ENCODE measurements around the gene KRTAP9-7.
"Not testable (repeated sequence)": the region's sequence is repeated elsewhere in the genome, so short reads cannot be mapped to it uniquely, and the experiment has no call there.

The KRTAP9-7 gene

GRCh38 chr17:41256291-41256685 lies 19.2 kb upstream of the KRTAP9-7 start:
- CTCF ChIA-PET: no interaction called here
- Mint-ChIP-seq H3K27me3 (peaks cover 14% of the 10 kb centered on the region), H3K36me3 (no peaks in the 10 kb centered on the region), H3K9me3 (no peaks in the 10 kb centered on the region), H3K4me3 (no peak overlapping the region), H3K4me1 (no peaks in the 10 kb centered on the region), H3K27ac (no peak overlapping the region)
- no peak for DNase-seq

- Mint-ChIP-seq H3K36me3 (no peaks in the 10 kb centered on the region), H3K4me3 (no peak overlapping the region), H3K4me1 (no peaks in the 10 kb centered on the region), H3K9me3 (no peaks in the 10 kb centered on the region), H3K27ac (no peak overlapping the region), H3K27me3 (peaks cover 17% of the 10 kb centered on the region)
- DNase-seq: no peak
- CTCF ChIA-PET: no interaction called here
Measured at GRCh38 chr17:41258406-41258805, 17.1 kb upstream of the KRTAP9-7 start.

GRCh38 chr17:41263212-41263611 lies 12.3 kb upstream of the KRTAP9-7 start:
- Mint-ChIP-seq H3K9me3 (no peaks in the 10 kb centered on the region), H3K4me3 (no peak overlapping the region), H3K4me1 (no peaks in the 10 kb centered on the region), H3K27ac (no peak overlapping the region), H3K36me3 (no peaks in the 10 kb centered on the region), H3K27me3 (peaks cover 21% of the 10 kb centered on the region)
- CTCF ChIA-PET: no interaction called here
- DNase-seq: no peak

DNA sequence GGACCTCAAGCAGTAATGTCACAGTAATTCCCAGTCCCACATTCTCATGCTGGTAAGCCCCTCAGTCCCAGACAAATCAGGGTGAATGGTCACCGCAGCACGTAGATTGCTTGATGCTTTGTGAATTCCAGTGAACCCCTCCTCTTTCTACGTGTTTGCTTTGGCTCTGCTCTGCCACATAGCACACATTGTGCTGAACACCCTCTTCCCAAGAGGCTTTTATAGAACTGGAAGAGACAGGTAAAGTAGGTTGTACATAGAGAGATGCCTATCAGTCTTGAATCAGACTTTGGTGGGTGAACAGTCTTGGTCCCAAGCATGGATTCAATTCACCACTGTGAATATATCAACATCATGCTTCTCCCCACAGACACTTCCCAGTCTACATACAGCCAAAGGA lies 10.9 kb upstream of the KRTAP9-7 start:
- Mint-ChIP-seq H3K27me3 (peaks cover 25% of the 10 kb centered on the region), H3K9me3 (no peaks in the 10 kb centered on the region), H3K36me3 (no peaks in the 10 kb centered on the region), H3K4me3 (no peak overlapping the region), H3K27ac (no peak overlapping the region), H3K4me1 (no peaks in the 10 kb centered on the region)
- CTCF ChIA-PET: no interaction called here
- no peak for DNase-seq

DNA sequence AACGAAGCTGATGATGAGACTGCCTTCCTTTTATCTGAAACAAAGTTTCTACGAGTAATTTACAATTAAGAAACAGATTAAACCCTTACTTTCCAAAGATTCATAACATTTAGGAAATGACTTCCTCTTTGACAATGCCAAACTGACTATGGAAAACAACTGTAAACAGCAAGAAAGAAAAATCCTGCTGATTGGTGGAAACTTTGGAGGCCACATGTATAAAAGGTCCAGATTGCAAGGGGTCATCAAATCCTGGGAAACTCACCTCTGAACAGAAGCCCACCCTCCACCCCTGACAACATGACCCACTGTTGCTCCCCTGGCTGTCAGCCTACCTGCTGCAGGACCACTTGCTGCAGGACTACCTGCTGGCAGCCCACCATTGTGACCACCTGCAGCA lies 10.4 kb upstream of the KRTAP9-7 start, which contains the start of gene KRTAP9-6:
KRTAP9-6 (plus strand) TSS at position 301 of the 400 bp plus-strand sequence; CDS start at position 301, 0 bp downstream.
- Mint-ChIP-seq H3K4me1 (no peaks in the 10 kb centered on the region), H3K36me3 (no peaks in the 10 kb centered on the region), H3K27me3 (peaks cover 25% of the 10 kb centered on the region), H3K27ac (no peak within 1 kb of the TSS), H3K9me3 (no peaks in the 10 kb centered on the region), H3K4me3 (no peak within 1 kb of the TSS)
- CTCF ChIA-PET: no interaction called here
- no peak for DNase-seq

- no peak overlapping the region for H3K27ac Mint-ChIP-seq
Measured at GRCh38 chr17:41267711-41268110, 7.8 kb upstream of the KRTAP9-7 start.

GRCh38 chr17:41271323-41271722 lies 4.2 kb upstream of the KRTAP9-7 start:
- H3K4me1 Mint-ChIP-seq, CTCF ChIA-PET, H3K9me3 Mint-ChIP-seq, DNase-seq, H3K36me3 Mint-ChIP-seq, H3K4me3 Mint-ChIP-seq: not testable (repeated sequence)
- Mint-ChIP-seq H3K27me3 (peaks cover 23% of the 10 kb centered on the region), H3K27ac (peak overlapping the region; percentile 45)

More at GRCh38 chr17:41267711-41268110, 7.8 kb upstream of the KRTAP9-7 start:
- Mint-ChIP-seq H3K4me1 (peaks cover 2% of the 10 kb centered on the region), H3K4me3 (no peak overlapping the region), H3K27me3 (peaks cover 27% of the 10 kb centered on the region), H3K36me3 (no peaks in the 10 kb centered on the region), H3K9me3 (no peaks in the 10 kb centered on the region)
- no peak for DNase-seq
- CTCF ChIA-PET: no interaction called here

DNA sequence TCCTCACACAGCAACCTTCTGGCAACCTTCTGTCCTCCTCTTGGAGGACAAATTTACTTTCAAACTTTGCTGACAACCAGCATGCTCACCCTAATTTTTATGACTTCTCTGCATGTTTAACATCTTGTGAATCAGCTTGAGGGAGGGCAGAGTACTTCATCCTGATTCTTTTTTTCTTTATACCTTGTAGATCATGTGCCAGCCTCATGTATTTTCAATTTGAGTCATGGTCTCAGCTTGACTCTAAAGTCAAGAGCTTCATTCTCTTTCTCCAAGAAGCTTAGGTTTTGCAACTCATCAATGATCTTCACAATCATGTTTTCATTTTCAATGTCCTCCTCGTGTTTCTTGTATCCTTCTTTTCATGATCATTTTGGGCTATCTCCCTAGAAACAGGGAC lies 3.6 kb upstream of the KRTAP9-7 start:
- peaks cover 24% of the 10 kb centered on the region for H3K27me3 Mint-ChIP-seq
- no peak for DNase-seq
- H3K4me3 Mint-ChIP-seq: no peak overlapping the region
- CTCF ChIA-PET: no interaction called here
- H3K4me1 Mint-ChIP-seq: peaks cover 2% of the 10 kb centered on the region
- H3K9me3 Mint-ChIP-seq: no peaks in the 10 kb centered on the region
- H3K36me3 Mint-ChIP-seq: no peaks in the 10 kb centered on the region
- no peak overlapping the region for H3K27ac Mint-ChIP-seq

GRCh38 chr17:41278176-41278955 lies 2.9 kb downstream of the KRTAP9-7 start:
- no peaks in the 10 kb centered on the region for H3K9me3 Mint-ChIP-seq
- no peak overlapping the region for H3K27ac Mint-ChIP-seq
- DNase-seq: no peak
- H3K4me1 Mint-ChIP-seq: no peaks in the 10 kb centered on the region
- H3K27me3 Mint-ChIP-seq: peaks cover 10% of the 10 kb centered on the region
- no peak overlapping the region for H3K4me3 Mint-ChIP-seq
- no peaks in the 10 kb centered on the region for H3K36me3 Mint-ChIP-seq
- CTCF ChIA-PET: no interaction called here

- Mint-ChIP-seq H3K27me3 (peaks cover 4% of the 10 kb centered on the region), H3K9me3 (no peaks in the 10 kb centered on the region), H3K27ac (no peak overlapping the region), H3K4me3 (no peak overlapping the region), H3K36me3 (no peaks in the 10 kb centered on the region), H3K4me1 (no peaks in the 10 kb centered on the region)
- CTCF ChIA-PET: no interaction called here
- DNase-seq: no peak
Measured at GRCh38 chr17:41284043-41284442, 8.5 kb downstream of the KRTAP9-7 start.

DNA sequence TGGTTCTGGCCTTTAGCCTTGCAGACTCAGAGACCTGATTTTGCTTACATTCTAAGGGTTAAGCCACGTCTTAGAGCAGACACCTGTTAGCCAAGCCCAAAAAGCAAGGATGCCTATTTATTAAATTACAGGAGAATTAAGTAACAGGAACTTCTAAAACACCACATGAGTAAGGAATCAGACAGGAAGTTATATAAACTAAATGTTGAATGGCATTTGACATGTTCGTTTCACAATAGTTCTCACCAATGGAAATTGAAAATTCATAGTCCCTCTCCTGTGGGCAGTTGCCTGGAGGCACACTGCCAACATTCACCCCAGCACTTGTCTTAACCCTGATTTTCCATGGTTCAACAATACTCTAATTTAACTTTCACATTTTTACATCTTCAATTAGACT lies 9.0 kb downstream of the KRTAP9-7 start:
- CTCF ChIA-PET: no interaction called here
- H3K36me3 Mint-ChIP-seq: no peaks in the 10 kb centered on the region
- no peaks in the 10 kb centered on the region for H3K9me3 Mint-ChIP-seq
- no peak overlapping the region for H3K4me3 Mint-ChIP-seq
- DNase-seq: no peak
- H3K27ac Mint-ChIP-seq: no peak overlapping the region
- H3K27me3 Mint-ChIP-seq: peaks cover 4% of the 10 kb centered on the region
- no peaks in the 10 kb centered on the region for H3K4me1 Mint-ChIP-seq

- no peak overlapping the region for H3K4me3 Mint-ChIP-seq
- CTCF ChIA-PET: no interaction called here
Measured at GRCh38 chr17:41287050-41287449, 11.6 kb downstream of the KRTAP9-7 start.

GRCh38 chr17:41294016-41294415 lies 18.5 kb downstream of the KRTAP9-7 start:
- Mint-ChIP-seq H3K9me3 (no peaks in the 10 kb centered on the region), H3K27me3 (peaks cover 14% of the 10 kb centered on the region), H3K4me1 (no peaks in the 10 kb centered on the region), H3K4me3 (no peak overlapping the region), H3K36me3 (no peaks in the 10 kb centered on the region), H3K27ac (no peak overlapping the region)
- CTCF ChIA-PET: no interaction called here
- DNase-seq: no peak

More at GRCh38 chr17:41287050-41287449, 11.6 kb downstream of the KRTAP9-7 start:
- Mint-ChIP-seq H3K27me3 (peaks cover 8% of the 10 kb centered on the region), H3K4me1 (no peaks in the 10 kb centered on the region), H3K36me3 (no peaks in the 10 kb centered on the region), H3K27ac (no peak overlapping the region), H3K9me3 (no peaks in the 10 kb centered on the region)
- no peak for DNase-seq

DNA sequence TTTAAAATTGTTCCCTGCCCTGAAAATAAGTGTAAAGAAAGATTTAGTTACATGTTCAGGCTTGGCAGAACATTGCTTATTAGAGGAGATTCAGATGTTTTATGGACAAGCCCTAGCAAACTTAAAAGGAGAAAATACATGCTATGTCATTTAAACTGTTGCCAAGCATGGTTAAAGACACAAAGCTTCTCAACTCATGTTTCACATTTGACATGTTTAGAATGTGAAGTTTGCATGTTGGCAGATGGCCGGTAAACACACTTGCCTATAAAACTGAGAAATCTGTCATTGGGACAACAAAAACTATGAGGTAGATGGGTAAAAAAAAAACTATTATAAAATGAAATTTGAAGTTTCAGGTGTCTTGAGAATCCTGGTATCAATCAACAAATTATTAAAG lies 21.3 kb downstream of the KRTAP9-7 start:
- Mint-ChIP-seq H3K4me1 (peaks cover 3% of the 10 kb centered on the region), H3K27ac (no peak overlapping the region), H3K27me3 (peaks cover 9% of the 10 kb centered on the region), H3K4me3 (no peak overlapping the region), H3K36me3 (no peaks in the 10 kb centered on the region), H3K9me3 (peaks cover 7% of the 10 kb centered on the region)
- CTCF ChIA-PET: no interaction called here
- no peak for DNase-seq

DNA sequence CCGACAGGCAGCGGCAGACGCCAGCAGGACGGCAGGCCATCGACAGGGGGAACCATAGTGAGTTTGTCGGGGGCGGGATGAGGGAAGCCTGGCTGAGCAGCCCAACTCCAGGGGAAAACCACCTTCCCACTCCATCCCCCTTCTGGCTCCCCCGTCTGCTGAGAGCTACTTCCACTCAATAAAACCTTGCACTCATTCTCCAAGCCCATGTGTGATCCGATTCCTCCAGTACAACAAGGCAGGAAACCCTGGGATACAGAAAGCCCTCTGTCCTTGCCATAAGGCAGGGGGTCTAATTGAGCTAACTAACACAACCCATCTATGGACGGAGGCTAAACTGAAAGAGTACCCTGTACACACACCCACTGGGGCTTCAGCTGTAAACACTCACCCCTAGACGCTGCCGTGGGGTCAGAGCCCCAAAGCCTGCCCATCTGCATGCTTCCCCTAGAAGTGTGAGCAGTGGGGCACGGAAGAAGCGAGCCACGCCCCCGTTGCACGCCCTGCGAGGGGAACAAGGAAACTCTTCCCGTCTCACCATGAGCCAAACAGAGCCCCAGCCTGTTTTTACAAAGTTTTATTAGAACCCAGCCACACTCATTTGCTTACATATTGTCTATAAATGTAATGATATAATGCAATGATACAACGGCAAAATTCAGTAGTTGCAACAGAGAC lies 23.1 kb downstream of the KRTAP9-7 start:
- Mint-ChIP-seq H3K27ac (no peak overlapping the region), H3K36me3 (no peaks in the 10 kb centered on the region), H3K27me3 (peaks cover 9% of the 10 kb centered on the region), H3K4me3 (no peak overlapping the region), H3K4me1 (peaks cover 3% of the 10 kb centered on the region), H3K9me3 (peaks cover 7% of the 10 kb centered on the region)
- CTCF ChIA-PET: no interaction called here
- DNase-seq: no peak
